ENCODE results near the gene WNK3.
A peak's percentile ranks its signal among the peaks of the same experiment; 100 is the strongest.

WNK3 gene

DNA sequence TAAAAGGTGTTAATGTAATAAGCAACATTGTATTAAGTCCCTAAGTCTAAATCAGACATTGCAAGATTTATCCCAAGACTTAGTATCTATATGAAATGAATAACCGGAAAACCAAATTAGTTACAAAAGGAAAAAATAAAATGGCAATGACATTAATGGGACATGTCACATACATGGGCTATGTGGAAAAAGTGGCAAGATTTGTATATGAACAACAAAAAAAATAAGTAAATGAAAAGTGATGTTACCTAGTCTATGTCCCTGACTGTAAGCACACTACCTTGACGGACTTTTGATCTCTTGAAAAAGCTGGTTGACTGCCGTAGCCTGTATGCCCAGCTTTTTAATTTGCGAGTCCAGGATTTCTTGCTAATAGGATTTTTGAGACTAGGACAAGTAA is 119.3 kb downstream of the WNK3 start:
- no peak for DNase-seq

DNA sequence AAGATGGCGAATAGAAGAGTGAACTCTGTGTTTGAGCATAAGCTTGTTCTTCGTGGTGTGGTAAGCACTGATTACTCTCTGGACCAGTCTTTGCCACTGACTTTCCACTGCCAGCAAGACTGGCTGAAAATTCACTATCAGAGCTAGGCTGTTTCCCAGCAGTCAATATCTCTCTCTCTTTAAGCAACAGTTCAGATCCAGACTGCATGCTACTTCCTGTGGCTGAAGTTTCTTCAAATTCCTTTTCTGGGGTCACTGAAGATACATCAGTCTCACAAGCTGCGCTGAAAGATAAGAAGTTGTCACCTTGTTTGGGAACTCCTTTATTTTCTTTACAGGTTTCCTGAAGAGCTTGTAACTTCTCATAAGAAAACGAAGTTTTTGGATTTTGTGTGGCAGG is 120.8 kb downstream of the WNK3 start:
- no peak for DNase-seq

GRCh38 chrX:54230435-54231148 is 127.3 kb downstream of the WNK3 start:
- DNase-seq: peak; percentile 31

DNA sequence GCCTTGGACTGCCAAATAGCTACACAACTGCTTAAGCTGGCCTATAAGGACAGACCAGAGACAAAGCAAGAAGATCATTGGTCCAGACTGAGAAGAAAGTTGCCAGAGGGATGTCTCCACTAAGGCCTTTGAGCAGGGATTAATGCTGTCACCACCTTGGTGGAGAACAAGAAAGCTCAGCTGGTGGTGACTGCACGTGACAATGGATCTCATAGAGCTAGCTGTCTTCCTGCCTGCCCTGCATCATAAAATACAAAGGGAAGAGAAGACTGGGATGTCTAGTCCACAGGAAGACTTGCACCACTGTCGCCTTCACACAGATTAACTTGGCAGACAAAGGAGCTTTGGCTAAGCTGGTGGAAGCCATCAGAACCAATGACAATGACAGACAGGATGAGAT is 134.3 kb downstream of the WNK3 start:
- DNase-seq: no peak

DNA sequence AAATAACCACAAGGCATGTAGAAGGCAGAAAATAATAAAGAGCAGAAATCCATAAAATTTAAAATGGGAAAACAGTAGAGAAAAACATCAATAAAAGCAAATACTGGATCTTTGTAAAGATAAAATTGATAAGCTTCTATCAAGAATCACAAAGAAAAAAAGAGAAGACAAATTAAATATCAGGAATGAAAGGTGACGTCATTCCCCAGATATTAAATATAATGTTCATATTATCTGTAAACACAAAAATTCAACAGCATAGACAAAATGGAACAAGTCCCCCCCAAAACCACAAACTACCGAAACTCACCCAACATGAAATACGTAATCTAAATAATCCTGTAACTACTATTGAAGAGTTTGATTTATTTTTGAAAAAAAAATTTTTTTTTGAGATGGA is 144.2 kb downstream of the WNK3 start:
- DNase-seq: no peak

- DNase-seq: peak; percentile 73
Measured at GRCh38 chrX:54208531-54208930, 149.3 kb downstream of the WNK3 start.

- no peak for DNase-seq
Measured at GRCh38 chrX:54198262-54198661, 159.6 kb downstream of the WNK3 start.

DNA sequence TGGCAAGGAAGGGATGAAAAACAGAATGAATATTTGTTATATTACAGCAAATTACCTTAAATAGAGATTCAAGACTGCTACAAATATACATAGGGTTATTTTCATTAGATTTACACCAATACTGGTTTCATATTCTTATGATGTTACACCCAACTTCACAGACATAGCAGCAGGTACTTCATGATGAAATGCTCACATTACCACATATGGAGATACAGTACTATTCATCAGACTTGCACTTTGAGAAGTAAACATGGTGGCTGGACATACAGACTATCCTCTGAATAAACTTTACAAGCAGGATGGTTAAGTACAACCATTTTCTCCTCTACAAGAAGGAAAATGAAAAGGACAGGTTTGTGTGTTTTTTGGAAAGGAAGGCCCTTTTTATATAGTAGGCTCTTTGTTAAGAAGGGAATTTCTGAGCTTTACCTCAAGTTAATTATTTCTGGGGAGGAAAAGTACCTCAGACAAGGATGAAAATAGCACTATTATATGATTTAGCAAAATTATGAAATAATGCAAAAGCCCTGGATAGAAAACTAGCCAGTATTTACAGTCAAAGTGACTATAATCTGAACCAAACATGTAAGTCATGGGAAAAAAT is 162.8 kb downstream of the WNK3 start:
- DNase-seq: no peak

- no peak for DNase-seq
Measured at GRCh38 chrX:54193085-54193821, 164.6 kb downstream of the WNK3 start.

- no peak for DNase-seq
Measured at GRCh38 chrX:54184474-54184873, 173.4 kb downstream of the WNK3 start.

DNA sequence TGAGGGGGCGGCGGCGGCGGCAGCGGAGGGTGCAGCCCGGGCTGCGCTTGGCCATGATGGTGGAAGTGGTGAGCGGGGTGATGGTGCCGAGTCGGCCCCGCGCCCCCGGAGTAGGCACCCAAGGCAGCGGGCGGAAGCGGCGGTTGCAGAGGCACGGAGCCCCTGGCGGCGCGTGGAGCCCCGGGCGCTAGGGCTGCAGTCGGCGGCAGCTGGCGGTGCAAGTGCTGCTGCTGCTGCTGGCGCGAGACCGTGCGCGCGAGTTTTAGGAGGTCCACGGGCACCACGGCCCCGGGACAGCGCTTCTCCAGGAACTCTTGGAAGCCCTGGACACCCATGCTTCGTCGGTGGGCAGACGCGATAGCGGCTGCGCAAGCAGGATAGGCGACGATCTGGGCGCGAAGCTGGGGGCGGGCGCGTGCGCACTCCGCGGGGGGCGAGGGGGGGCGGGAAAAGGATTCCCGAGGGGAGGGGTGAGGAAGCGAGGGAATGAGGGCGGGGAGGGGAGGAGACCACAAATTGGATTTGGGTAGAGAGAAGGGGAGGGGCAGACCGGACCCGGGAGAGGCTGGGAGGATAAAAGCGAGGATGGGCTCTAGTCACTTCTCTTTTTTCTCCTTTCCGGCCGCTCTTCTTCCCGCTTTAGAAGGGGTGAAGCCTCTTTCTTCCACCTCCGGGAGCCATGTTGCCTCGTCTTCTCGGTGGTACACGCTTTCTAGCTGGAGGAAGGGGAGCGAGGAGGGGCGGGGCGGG is 174.8 kb downstream of the WNK3 start, which contains the start of gene FAM120C:
Gene FAM120C (minus strand): TSS at position 391 of the 750 bp plus-strand sequence. CDS start 56 bp downstream, at position 335.
- peak; percentile 77 for DNase-seq

GRCh38 chrX:54182194-54182863 is 175.5 kb downstream of the WNK3 start:
- DNase-seq: peak; percentile 39

DNA sequence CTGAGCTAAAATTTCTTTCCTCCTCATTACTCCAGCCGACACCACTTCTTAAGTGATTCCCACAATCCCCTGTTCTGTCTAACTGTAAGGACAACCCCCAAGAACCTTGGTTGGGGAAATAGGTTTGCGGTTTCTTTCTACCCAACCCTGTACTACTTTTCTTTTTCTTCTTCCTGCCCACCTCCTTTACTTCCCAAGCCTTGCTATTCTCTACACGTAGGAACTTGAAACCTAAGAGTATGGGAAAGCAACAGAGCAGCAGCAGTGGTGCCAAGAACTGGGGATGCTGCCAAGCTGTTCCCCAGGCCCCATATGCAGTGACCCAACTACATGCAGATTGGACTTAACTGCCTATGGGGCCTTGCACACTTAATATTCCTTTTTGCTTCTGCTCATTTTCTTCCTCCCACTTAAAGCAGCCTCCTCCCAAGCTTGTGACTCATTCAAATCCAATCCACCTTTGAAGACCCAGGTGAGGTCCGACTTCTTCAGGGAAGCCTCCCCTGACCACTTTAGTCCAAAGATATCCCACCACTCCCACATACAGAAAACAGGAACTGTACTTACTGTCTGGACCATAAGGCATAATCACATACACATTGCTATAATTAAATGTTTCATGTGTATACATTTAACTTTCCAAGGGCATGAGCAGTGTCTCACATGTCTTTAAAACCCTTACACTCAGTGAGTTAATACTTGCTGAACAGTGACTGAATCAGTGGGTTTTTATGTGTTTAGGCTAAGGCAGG is 176.5 kb downstream of the WNK3 start:
- DNase-seq: no peak

- DNase-seq: peak; percentile 44
Measured at GRCh38 chrX:54180403-54180802, 177.4 kb downstream of the WNK3 start.

DNA sequence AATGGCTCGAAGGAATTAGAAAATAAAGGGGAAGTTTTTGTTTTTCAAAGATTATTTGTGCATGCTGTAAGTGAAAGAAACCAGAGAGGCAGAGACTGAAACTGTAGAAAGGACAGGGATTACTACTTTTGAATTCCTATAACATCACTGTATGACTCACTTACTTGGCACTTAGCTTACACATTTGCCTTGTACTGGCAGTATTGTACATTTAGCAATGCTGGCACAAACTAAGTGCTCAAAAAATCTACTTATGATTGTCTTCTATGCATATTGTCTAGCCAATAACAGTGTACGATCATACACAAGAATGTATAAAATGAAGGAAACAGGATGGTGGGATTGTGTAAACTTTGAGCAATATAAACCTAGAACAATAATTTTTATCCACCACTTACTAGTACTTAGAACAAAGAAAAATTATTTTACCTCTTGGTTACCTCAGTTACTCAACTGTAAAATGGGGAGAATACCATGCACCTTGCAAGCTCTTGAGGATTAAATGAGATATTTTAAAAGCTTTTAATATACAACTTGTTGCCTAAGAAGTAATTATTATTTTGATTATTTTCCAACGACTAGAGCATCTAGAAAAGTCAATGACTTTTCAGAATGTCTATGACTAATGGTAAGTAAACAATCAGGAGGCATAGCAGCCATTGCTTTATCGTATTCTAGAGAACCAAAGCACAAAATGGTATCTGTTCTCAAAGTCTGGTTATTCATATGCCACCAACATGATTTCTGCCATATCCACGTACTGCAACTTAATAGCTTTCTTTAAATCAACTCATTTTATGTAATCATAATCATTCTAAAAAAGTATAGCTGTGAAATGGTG is 179.5 kb downstream of the WNK3 start:
- peak; percentile 86 for DNase-seq

DNA sequence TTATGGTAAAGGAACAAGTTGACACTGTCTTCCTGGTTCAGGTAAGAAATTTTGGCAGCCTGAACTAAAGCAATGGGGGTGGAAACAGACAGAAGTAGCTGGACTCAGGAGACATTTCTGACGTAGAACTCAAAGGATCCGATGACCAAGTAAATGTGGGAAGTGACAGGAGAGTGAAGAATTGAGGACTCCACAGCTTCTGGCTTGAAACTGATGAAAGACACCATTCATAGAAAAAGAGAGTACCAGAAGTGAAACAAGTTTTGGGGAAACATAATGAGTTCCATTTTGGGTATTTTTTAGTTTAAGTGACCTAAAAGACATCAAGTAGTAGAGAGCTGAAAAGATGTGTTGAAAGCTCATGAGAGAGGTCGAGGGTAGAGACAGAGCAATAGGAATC is 180.5 kb downstream of the WNK3 start:
- DNase-seq: no peak

DNA sequence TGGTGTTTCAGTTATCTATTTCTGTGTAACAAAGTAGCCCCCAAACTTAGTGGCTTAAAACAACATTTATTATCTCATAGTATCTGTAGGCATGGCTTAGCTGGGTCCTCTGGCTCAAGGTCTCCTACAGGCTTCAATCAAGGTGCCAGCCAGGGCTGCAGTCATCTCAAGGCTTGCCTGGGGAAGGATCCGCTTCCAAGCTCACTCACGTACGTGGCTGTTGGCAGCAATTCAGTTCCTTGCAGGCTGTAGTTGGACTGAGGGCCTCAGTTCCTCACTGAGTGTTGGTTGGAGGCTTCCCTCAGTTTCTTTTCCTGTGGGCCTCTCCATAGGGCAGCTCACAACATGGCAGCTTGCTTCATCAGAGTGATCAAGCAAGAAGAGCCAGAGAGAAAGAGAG is 184.1 kb downstream of the WNK3 start:
- no peak for DNase-seq

DNA sequence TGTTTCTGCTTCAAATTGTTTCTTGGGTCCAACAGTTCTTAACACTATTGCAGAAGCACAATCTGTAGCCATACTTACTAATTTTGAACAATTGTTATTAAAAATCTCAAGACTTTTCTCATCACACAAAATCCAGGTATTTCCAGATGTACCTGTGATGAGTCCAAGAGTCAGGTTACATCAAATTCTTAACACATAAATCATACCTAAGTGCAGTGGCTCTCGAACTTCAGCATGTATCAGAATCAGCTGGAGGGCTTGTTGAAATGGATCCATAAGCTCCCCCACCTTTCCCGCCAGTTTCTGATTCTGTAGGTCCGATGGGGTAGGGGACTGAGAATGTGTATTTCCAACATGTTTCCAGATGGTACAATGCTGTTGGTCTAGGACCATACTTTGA is 185.4 kb downstream of the WNK3 start:
- DNase-seq: no peak

- DNase-seq: peak; percentile 4
Measured at GRCh38 chrX:54171527-54172250, 186.2 kb downstream of the WNK3 start.

DNA sequence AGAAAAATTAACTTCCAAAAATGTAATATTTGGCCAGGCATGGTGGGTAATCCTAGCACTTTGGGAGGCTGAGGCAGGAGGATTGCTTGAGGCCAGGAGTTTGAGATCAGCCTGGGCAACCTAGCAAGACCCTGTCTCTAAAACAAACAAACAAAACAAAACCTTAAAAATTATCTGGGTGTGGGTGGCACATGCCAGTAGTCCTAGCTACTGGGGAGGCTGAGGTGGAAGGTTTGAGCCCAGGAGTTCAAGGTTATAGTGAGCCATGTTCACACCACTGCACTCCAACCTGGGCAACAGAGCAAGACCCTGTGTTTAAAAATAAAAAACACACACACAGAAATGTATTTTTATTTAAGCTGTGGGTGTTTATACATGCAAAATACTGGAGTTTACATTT is 186.8 kb downstream of the WNK3 start:
- DNase-seq: no peak

All from fibroblast of skin of back (primary cell).